GM19463 (cell line): Measurements from ENCODE around the gene ZBTB16.

ENCODE experiments used
- ATAC-seq: cut with Tn5 transposase; IDR thresholded peaks from one replicate; pipeline ENCODE4 v1.9.1; 2021; ENCODE audit warnings: mild to moderate bottlenecking, moderate library complexity; ENCODE audit not compliant: unreplicated experiment

The ZBTB16 gene

DNA sequence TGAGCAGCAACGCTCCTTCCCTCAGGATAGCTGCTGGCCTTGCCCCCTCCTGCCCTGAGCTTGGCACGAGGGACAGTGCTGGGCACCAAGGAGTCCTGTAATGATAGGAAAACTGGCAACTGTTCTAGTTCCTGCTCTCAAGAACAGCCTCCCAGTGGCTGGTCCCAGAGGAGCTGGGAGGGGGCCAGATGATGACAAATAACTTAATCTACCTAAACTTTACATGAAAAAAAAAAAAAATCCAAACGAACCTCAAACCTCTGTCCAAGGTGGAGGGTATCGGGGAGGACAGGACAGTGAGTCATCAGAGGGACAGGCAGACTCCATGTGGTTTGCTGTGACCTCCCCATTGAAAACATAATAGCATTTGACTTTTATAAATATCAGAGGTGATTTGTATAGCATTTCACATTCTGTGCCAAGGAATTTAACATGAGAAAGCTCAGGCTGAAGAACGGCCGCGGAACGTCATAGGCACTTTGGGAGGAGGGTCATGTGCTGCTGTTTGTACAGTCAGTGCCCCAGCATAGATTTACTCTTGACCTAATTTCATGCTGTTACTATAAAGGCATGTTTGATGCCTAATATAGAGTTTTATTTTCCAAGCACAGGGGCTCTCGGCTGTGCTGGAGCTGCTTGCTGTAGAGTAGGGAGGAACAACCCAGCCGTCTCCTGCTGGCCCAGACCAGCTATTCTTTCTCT, 138.4 kb downstream of the ZBTB16 start:
- ATAC-seq = no peak

GRCh38 chr11:114199051-114199450, 139.5 kb downstream of the ZBTB16 start:
- ATAC-seq = no peak

DNA sequence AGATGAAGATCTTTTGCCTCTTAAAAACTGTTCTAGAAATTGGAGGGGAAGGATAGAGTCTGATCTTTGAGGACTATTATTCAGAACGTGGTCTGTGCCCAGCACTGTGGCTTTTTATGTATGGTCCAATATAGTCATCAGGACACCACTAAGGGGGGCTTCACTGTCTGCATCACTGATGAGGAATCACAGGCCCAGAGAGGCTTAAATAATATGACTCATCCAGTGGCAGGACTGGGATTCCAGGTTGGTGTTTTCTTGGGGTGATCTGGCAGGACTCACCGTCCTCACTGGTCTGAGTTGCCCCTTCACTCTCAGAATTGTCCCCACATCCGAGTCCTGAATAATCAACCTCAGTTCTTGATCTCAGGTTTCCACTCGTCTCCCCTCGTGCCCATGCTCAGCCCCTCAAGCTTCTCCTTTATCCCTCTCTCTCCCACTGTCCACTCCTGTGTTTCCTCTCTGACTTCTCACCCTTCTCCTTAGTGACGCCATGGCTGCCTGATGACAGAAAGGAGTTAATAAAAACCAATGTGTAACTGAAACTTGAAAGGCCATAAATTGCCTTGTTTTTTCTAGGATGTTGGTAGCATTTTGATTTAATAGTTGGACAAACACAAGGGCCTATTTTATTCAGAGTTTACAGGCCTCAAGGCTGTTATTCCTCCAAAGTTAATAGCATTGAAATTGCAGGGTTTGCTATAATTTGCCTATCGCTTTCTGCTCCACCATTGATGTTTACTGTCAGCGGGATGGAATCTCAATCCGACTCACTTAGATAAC, 141.0 kb downstream of the ZBTB16 start:
- no peak for ATAC-seq

GRCh38 chr11:114201219-114201618, 141.7 kb downstream of the ZBTB16 start:
- ATAC-seq = no peak

DNA sequence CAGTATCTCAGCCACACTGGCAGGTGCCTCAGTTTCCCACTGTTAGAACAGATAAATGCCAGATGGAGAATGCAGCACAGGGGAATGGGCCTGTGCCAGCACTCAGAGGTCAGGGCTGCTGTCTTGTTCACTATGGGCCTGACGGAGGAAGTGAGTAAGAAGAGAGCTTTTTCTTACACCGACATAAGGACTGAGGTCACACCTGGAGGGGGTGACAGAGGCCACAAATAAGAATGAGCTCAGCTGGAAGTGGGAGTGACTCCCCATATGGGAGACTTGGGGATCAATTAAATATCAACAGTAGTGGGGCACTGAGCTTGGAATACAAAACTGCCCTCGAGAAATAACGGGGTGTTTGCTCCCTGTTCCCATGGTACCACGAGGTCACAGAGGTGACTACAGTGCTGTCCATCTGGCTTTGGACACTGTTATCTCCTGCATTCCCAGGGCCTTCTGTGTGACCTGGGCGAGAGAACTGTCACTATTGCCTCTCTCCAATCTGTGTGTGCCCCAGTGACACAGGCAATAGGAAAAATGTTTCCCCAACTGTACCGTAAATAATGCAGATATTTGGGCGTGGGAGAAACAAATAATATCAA, 142.6 kb downstream of the ZBTB16 start:
- no peak for ATAC-seq

GRCh38 chr11:114207096-114207495, 147.6 kb downstream of the ZBTB16 start:
- ATAC-seq = no peak

DNA sequence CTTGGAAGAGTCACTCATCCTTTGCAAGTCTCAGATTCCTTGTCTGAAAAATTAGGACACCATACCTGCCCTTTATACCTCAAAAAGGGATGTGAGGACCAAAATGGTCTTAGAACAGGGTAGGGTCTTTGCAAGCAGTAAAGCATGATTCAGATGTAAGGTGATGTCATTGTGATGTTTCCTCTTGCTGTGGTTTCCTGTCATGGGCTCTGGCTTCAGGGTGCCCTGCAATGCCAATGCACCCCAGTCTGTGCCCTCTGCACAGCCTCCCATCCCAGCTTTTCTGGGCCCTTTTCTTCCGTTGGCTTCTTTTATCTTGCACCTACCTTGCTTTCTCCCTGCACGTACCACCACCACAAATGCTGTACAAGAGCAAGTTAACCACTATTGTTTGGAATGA, 148.9 kb downstream of the ZBTB16 start:
- ATAC-seq = no peak

DNA sequence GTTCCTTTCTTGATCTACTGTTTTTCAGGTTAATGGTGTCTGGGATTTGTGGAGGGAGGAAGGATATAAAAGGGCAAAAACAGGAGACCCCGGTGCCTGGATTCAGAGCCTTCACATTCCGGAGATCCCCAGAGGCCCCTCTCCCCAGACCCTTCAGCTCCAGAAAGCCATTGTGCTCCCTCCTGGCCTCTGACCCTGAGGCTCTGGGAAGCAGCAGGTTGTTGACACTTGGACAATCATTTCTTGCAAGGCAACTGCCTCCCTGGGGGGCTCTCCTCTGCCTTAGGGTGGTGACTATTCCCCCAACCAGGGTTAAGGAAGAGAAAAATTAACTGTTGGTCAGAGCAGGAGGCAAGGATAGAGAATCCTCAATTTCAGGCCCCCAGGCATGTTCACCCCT, 149.8 kb downstream of the ZBTB16 start:
- no peak for ATAC-seq

DNA sequence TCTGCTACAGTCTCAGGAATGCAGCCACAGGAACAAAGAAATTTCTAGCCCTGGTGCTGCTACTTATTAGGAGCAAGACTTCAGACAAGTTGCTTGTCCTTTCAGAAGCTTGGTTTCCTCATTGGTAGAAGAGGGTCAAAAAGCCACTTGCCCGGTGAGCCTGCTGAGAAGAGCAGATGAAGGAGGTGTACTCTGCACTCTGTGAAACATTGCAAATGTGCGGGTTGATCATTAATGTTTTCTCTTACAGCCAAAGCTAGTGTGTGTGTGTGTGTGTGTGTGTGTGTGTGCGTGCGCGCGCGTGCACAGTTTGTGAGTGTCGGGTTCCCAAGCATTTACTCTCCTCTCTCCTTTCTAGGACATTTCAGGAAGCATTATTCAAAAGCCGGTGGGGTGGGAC, 150.4 kb downstream of the ZBTB16 start:
- ATAC-seq = no peak

- ATAC-seq = no peak
Observed at GRCh38 chr11:114211444-114212121, 152.1 kb downstream of the ZBTB16 start.

DNA sequence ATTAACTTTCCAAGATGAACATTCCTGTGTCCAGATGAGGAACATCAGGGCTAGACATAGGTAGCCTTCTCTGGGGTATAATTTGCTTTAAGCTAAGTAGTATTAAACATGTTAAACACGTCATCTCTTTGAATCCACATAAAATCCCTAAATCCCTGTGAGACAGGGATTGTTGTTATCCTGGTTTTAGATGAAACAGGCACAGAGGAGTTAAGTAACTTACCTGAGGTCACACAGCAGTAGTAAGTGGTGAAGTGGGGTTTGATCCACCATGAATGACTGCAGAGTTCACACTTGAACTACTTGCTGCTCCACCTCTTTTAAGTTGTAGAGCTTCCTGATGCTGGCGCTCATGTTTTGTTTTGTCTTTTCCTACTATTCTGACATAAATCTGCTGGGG, 154.1 kb downstream of the ZBTB16 start:
- ATAC-seq = no peak

DNA sequence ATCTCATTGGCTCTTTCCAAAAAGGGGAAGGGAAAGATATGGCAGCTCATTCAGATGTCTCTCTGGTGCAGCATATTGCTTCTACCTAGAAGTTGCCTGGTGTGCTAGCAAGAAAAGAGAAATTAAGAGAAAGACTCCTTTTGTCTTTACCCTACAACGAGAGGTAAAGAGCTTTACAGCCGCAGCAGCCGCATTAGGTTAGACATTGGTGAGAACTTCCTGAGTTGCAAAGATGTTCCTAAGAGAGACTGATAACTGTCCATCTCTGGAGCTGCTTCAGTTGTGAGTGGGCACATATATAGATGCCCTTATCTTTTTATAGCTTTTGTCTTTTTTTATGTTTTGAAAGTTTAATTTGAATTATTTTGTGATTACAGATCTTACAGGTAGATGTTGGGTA, 155.9 kb downstream of the ZBTB16 start:
- ATAC-seq = no peak

DNA sequence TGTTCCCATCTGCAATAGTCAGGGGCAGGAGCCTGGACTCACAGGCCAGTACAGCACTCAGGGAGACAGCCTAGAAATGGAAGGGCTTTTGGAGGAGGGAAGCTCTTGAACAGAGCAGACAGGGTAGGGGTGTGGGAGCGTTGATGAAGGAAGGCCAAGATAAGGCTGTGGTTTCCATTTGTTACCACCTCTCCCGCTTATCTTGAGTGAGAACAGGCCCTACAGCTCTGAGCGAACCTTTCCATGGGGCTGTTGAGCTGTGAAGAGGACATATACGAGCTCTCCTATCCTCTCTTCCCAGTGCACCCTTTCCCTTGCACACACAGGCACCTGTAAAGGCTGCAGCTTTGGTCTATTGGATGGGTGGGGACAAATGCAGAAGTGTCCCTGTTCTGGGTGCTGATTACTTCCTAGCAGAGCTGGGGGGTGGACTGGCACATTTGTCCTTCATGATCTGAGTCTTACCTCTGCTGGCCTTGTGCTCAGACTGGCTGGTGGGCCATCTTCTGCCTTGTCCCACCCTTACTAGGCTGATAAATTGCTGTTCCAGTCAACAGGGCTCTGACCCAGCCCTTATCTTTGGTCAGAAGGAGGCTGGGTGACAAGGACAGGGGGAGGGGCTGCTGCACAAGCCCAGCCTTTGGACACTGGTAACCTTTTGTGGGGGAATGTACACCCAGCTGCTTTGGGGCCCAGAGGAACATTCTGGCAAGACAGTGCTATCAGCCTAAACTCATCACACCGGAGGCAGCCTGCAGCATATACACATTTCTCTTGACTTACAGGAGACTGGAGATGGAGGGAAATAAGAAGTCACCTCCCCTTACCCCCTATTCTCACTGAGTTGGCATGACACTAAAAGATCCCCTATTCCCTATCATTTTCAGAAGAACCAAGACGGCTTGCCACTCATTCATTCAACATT, 156.6 kb downstream of the ZBTB16 start:
- no peak for ATAC-seq

DNA sequence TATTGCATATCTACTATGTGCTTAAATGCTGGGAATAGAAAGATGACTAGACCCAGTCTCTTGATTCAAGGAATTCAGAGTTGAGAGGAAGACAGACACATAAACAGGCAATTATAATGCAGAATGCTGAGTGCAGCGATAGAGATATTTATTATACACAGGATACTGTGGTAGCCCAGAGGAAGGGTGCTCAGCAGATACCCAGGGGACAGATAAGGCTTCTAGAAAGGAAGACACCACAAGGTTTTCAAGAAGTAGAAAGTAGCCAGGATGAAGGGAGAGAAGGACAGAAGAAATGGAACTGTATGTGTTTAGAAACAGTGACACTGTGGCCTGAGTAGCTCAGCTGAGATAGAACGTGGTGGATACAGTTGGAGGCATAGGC, 157.3 kb downstream of the ZBTB16 start:
- ATAC-seq = no peak

- ATAC-seq = no peak
Observed at GRCh38 chr11:114218508-114218907, 159.0 kb downstream of the ZBTB16 start.

GRCh38 chr11:114219559-114220349, 160.2 kb downstream of the ZBTB16 start:
- ATAC-seq = no peak

GRCh38 chr11:114221037-114221436, 161.5 kb downstream of the ZBTB16 start:
- no peak for ATAC-seq

DNA sequence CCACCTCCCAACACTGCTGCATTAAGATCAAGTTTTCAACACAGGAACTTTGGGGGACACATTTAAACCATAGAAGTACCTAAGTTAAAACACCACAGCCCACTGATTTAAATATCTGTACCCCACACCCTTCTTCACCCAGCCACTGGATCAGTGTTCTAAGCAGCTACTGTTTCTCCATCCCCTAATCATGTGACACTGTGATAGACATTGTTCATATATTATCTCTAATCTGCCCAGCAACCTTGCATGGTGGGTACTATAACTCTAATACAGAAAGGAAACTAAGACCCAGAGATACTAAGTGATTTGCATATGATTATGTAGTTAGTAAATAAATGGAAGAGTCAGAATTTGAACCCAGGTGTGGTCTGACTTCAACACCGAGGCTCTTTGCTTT, 166.2 kb downstream of the ZBTB16 start:
- ATAC-seq = no peak

- ATAC-seq = no peak
Observed at GRCh38 chr11:114226356-114226755, 166.8 kb downstream of the ZBTB16 start.
